A549 (cell line): ENCODE data around the gene GINS2.

ENCODE experiments used
- MYC ChIP-seq: IDR thresholded peaks from 2 replicates; pipeline ENCODE4 v1.6.1; 2012; ENCODE audit warnings: mild to moderate bottlenecking, inconsistent platforms, low read length, improper control_type of control experiment, borderline replicate concordance
- TF ChIP-seq, protein P1 (sequence below): IDR thresholded peaks from 2 replicates; pipeline ENCODE4 v1.6.1; 2012

- TF ChIP-seq MYC, result no peak
- TF ChIP-seq, protein P1, sequence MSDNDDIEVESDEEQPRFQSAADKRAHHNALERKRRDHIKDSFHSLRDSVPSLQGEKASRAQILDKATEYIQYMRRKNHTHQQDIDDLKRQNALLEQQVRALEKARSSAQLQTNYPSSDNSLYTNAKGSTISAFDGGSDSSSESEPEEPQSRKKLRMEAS, result no peak
Observed at GRCh38 chr16:85698459-85698891, 9.7 kb upstream of the GINS2 start.
